ENCODE results near the gene ACTN1.

ACTN1 gene

GRCh38 chr14:68951035-68951797, 27.9 kb downstream of the ACTN1 start:
- no peak overlapping the region for H3K27ac ChIP-seq
- TF ChIP-seq ZFX (IDR thresholded peaks at IDR 0.05; ENCODE audit: borderline replicate concordance) = no peak
- TF ChIP-seq CTCF (IDR thresholded peaks at IDR 0.05) = no peak

GRCh38 chr14:68950111-68950510, 29.0 kb downstream of the ACTN1 start:
- H3K27ac ChIP-seq = no peak overlapping the region
- no peak for TF ChIP-seq CTCF (IDR thresholded peaks at IDR 0.05)
- no peak for TF ChIP-seq ZFX (IDR thresholded peaks at IDR 0.05; ENCODE audit: borderline replicate concordance)

- TF ChIP-seq CTCF (IDR thresholded peaks at IDR 0.05) = no peak
- no peak for TF ChIP-seq ZFX (IDR thresholded peaks at IDR 0.05; ENCODE audit: borderline replicate concordance)
- H3K27ac ChIP-seq = peak overlapping the region; percentile 60; the same call in 1 of the 2 replicates
Observed at GRCh38 chr14:68949601-68949965, 29.5 kb downstream of the ACTN1 start.

GRCh38 chr14:68948686-68949600, 30.2 kb downstream of the ACTN1 start:
- TF ChIP-seq ZFX (IDR thresholded peaks at IDR 0.05; ENCODE audit: borderline replicate concordance) (no peak), CTCF (IDR thresholded peaks at IDR 0.05) (no peak)
- H3K27ac ChIP-seq = peak overlapping the region; percentile 60

GRCh38 chr14:68947802-68948201, 31.3 kb downstream of the ACTN1 start:
- TF ChIP-seq CTCF (IDR thresholded peaks at IDR 0.05) (no peak), ZFX (IDR thresholded peaks at IDR 0.05; ENCODE audit: borderline replicate concordance) (no peak)
- peak overlapping the region; percentile 60 for H3K27ac ChIP-seq

- H3K27ac ChIP-seq = no peak overlapping the region
- TF ChIP-seq ZFX (IDR thresholded peaks at IDR 0.05; ENCODE audit: borderline replicate concordance) (no peak), CTCF (IDR thresholded peaks at IDR 0.05) (no peak)
Observed at GRCh38 chr14:68946489-68946822, 32.6 kb downstream of the ACTN1 start.

Measured in 22Rv1 (cell line).